B cell (primary cell): ENCODE results near the gene TUBA8.

ENCODE experiments used
- EZH2 ChIP-seq: IDR thresholded peaks from 2 replicates; pipeline ENCODE4 v1.6.1; 2012; ENCODE audit warnings: borderline replicate concordance, low read depth, mild to moderate bottlenecking, moderate library complexity, low read length; ENCODE audit not compliant: insufficient read depth, poor library complexity, severe bottlenecking
- TF ChIP-seq, protein P1 (sequence below): fragments of 200-600 bp; IDR thresholded peaks from one replicate; pipeline ENCODE4 v1.8.0; 2022; ENCODE audit warnings: antibody characterized with exemption, mild to moderate bottlenecking

DNA sequence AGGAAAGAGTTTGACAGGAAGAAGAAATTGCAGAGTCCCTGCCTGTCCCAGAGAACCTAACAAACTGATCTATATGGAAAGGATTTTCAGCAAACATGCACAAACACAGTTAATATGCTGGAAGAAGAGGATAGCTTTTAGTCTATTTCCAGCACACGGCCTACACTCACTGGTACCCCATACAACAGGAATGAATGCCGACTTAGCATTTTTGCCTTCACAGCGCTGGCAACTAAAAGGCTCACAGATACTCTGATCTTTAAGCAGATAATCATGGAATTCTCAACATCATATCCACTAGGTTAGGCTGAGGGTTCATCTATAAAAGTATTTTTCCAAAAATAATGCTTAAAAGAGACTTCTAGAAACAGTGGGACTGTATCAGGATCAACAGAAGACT is 9.8 kb upstream of the TUBA8 start:
- TF ChIP-seq, protein P1, sequence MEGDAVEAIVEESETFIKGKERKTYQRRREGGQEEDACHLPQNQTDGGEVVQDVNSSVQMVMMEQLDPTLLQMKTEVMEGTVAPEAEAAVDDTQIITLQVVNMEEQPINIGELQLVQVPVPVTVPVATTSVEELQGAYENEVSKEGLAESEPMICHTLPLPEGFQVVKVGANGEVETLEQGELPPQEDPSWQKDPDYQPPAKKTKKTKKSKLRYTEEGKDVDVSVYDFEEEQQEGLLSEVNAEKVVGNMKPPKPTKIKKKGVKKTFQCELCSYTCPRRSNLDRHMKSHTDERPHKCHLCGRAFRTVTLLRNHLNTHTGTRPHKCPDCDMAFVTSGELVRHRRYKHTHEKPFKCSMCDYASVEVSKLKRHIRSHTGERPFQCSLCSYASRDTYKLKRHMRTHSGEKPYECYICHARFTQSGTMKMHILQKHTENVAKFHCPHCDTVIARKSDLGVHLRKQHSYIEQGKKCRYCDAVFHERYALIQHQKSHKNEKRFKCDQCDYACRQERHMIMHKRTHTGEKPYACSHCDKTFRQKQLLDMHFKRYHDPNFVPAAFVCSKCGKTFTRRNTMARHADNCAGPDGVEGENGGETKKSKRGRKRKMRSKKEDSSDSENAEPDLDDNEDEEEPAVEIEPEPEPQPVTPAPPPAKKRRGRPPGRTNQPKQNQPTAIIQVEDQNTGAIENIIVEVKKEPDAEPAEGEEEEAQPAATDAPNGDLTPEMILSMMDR = no peak
- TF ChIP-seq EZH2 = no peak
